HT1080 (cell line): ENCODE results near the gene VSTM2B. TPM values are rescaled to one million over a fixed set of nuclear protein-coding genes. Genes with fewer than 3 reads are reported as not detected.
"Not testable (repeated sequence)": the region's sequence is repeated elsewhere in the genome, so short reads cannot be mapped to it uniquely, and the experiment has no call there.

Experiments
- DNase-seq: peaks from one replicate; pipeline ENCODE4 v3.0.0-alpha.2; 2015; ENCODE audit warnings: low read depth
- polyA plus RNA-seq, 2 experiments: library from polyadenylated mRNA; depleted of rRNA; stranded (reverse); fragments of >200 nt; gene quantifications; 2 replicates each; pipeline ENCODE4 v1.2.3, GENCODE V29; 2015
- total RNA-seq: library from RNA; depleted of rRNA; stranded (reverse); fragments of >200 nt; shearing (Covaris generic); gene quantifications from 2 replicates; pipeline ENCODE4 v1.2.3, GENCODE V29; 2014; rRNA removed

VSTM2B gene
- total RNA-seq, result not detected in 2 replicates
- not detected in 2 replicates for polyA plus RNA-seq (2015; cell fraction: cytosol; rRNA removed)
- polyA plus RNA-seq (2015; cell fraction: nucleus; rRNA removed), result not detected in 2 replicates

GRCh38 chr19:29525901-29526729, at the start of gene VSTM2B:
Gene VSTM2B, plus strand, starts transcription at chr19:29525994. Its CDS starts 590 bp downstream, at chr19:29526584.
- no peak for DNase-seq

DNA sequence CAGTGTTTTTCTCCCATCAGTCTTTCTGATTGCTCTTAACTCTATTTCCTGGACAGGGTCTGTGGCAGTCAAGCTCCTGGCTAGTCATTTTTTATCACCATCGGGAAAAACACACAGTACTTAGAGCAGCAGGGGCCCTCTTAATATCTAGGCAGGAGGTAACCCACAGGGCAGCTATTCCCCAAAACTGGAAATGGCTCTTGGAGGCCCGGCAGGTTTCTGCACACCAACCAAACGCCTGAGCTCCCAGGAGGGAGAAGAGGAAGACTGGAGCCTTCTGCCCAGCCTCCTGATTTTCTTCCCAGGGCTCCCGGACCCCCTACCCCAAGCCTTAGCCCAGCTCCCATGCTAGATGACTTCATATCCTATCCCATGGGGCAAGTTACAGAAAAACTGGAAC, 49.3 kb upstream of the VSTM2B start:
- no peak for DNase-seq

- DNase-seq, result no peak
Measured at GRCh38 chr19:29477831-29478577, 47.8 kb upstream of the VSTM2B start.

DNA sequence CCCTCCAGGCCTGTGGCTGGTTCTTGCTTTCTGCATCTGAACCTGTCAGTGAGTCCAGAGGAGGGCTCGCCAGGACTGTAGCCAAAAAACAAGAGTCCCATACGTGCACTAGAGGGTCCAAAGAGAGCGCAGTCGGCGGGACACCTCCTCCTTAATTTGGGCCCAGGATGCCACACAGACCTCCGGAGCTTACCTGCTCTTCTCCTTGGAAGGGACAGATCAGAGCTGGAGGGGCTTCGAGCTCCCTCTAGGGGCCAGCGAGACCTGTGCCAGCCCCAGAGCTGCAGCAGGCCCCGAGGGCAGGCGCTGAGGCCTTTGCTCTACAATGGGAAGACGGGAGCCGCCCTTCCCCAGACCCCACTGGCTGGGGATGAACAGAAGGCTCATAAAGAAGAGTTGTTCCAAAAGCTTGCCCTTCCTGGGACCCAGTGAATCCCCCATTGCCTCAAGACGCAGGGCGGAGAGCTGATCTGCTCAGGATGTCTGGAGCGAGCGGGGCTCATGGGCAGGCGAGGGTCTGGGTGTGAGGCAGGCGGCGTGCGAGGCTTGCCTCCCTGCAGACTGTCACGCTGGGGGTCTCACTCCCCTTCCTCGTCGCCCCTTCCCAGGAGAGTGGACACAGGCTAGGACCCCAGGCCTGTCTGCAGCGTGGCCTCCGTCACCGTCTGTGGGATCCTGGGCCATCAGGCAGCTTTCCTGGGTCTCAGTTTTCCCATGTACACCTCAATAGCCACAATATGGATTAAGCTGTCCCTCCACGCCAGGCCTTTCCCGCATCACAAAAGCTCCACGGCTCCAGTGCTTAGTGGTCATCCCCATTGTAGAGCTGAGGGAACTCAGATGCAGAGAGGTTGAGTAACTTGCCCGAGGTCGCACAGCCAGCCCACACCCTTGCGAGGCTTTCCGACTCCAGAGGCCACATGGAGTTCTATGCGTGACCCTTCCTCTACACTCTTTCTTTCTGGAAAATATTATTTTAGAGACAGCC, 46.9 kb upstream of the VSTM2B start:
- peak; percentile 35 for DNase-seq

DNA sequence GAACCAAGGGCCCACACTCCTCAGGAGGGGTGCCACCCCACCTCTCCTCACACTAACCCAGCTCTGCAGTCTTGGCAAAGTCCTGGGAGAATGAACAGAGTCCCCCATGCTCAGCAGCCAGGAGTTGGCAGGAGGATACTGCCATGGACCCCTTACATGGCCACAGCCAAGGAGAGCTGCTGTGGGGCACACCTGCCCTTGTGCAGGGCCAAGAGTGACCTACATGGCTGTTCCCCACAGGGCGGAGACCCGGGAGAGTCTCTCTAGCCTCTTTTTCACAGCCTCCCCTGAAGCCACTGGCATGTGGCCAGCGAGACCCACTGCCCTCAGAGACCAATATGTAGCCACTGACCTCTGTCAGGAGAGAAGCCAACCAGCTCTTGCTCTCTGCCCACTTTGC, 45.9 kb upstream of the VSTM2B start:
- DNase-seq, result no peak

DNA sequence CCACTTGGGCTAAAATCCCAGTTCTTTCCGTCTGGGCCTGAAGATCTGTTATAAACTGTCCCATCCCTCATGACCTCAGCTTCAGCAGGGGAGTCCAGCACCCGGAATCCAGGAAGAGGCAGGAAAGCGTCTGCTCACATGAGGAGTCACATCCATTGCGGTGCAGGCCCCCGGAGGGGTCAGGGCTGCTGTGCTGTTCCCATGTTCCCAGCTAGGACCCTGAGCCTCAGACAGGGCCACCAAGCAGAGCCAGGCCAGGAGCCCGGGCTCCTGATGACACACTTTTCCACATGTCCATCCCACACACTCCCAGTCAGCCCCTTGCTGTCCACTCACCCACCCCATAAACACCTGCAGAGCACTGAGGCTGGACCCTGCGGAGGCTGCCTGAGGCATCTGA, 45.3 kb upstream of the VSTM2B start:
- DNase-seq, result no peak

GRCh38 chr19:29482855-29483640, 42.7 kb upstream of the VSTM2B start:
- no peak for DNase-seq

- DNase-seq, result no peak
Measured at GRCh38 chr19:29483641-29483920, 42.2 kb upstream of the VSTM2B start.

- DNase-seq, result no peak
Measured at GRCh38 chr19:29483944-29484581, 41.7 kb upstream of the VSTM2B start.

- DNase-seq, result no peak
Measured at GRCh38 chr19:29484876-29485275, 40.9 kb upstream of the VSTM2B start.

DNA sequence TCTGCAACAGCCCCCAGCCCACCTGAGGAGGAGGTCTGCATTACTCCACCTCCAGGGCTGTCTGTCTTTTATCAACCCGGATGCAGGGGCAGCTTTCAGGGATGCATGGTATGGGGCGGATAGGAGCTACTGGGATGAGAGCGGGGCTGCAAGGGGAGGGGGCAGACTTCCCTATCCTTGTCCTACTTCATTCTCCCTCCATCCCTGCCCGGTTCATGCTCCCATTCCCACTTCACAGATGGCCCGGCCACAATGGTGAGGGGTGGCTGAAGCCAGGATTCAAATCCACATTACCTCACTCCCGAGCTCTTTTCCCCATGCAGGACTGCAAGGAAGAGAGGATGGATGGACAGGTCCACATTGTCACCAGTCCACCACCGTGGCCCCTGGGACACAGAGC, 40.5 kb upstream of the VSTM2B start:
- no peak for DNase-seq

DNA sequence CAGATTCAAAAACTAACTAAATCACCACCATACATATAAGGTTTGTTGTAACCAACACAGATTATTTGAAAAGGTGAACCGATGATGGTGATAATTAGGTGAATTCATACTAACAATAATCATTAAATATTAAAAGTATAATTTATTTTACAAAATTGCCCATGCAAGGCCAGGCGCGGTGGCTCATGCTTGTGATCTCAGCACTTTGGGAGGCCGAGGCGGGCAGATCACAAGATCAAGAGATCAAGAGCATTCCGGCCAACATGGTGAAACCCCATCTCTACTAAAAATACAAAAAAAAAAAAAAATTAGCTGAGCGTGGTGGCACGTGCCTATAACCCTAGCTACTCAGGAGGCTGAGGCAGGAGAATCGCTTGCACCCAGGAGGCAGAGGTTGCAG, 38.8 kb upstream of the VSTM2B start:
- DNase-seq, result not testable (repeated sequence)

DNA sequence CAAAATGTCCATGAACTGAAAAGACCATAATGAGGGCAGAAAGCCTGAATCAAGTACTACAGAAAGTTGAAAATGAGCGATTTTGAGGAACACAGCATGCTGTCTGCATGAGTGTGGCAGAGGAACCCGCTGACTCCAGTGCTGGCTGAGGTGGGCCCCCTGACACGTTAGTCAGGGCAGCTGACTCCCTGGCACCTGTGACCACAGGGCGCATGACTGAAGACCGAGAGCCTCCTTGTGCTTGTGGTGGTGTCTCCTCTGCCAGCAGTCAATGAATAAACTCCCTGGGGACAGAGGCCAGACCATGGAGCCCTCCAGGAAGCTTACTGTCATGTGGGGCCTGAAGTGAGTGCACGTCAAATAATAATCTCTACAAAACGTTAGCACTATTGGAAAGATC, 38.4 kb upstream of the VSTM2B start:
- DNase-seq, result no peak

- DNase-seq, result no peak
Measured at GRCh38 chr19:29488316-29488715, 37.5 kb upstream of the VSTM2B start.

DNA sequence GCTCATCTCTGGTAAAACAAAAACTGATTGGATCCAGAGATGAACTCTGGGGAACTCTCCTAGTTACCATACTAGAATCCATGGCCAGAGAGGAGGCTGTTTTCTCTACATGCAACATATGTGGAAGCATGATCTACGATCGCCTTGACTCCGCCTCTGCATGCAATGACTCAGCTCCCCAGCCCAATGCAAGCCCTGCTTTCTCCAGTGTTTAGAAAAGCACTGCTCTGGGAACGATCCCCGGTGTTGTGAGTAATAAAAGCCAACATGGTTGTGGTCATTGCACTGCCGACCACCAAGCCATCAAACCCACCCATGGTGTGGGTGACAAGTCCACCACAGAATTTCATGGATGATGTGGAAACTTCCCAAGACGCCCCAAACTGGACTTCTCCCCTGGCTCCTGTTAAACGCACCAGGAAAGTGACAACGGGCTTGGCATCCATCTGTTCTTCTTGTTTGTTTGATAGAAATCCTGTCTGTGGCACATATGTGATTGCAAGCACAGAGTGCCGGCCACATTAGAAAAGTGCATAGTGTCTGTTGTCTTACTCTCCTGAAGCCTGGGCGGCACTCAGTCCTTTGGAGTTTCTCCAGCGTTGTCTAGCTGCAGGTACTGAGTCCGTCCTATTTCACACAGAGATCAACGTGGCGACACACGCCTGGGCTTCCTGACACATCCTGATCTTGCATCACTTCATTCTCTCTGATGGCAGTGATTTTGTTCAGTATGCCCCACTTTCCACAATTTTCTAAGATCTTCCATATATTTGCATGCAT, 36.4 kb upstream of the VSTM2B start:
- DNase-seq, result no peak

DNA sequence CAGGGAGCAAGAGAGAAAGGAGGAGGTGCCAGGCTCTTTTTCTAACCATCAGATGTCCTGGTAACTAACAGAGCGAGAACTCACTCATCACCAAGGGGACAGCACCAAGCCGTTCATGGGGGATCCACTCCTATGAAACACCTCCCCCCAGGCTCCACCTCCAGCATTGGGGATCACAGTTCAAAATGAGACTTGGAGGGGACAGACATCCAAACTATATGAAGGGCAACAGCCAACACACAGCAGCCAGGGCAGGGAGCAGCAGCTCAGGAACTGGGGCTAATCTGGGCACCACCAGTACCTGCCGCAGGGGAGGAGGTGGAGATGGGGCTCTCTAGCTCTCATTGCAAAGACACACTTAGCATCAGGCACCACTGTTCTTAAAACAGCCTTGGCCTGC, 34.3 kb upstream of the VSTM2B start:
- no peak for DNase-seq

DNA sequence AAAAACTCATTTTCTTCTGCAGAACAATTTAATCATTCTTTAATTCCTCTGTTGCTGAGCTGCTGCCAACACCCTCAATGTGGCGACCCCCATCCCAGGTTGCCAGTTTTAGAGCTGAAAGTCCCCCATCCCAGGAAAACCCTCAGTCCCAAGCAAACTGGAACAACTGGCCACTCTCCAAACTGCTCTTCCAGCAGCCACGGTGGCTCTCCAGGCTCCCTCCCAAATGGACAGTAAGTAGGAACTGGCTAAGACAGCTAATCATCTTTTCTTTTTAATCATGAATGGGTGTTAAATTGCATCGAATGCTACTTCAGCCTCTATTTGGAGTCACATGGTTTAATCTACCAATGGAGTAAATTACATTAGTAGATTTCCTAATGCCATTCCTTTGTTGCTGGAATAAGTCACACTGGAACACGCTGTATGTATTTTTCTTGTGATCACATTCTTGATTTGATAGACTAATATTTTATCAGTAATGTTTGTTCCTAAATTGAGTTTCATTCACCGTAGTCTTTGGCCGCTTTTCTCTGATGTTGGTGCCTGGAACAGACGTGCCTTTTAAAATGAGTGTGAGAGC, 33.7 kb upstream of the VSTM2B start:
- no peak for DNase-seq

- no peak for DNase-seq
Measured at GRCh38 chr19:29492769-29493168, 33.0 kb upstream of the VSTM2B start.

DNA sequence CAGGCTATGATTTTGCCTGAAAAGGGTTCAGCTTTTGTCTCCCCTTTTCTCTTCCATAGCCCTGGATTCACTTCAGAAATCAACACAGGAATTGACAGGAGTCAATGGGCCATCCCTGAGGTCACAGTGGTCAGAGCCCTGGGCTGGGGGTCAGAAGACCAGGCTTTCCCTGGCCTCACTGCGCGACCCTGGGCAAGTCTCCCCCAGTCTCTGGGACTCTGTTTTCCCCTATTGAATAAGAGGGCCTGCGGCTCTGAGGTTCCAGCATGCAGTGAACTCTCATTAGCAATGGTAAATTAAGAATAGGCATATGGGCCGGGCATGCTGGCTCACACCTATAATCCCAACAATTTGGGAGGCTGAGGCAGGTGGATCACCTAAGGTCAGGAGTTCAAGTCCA, 30.7 kb upstream of the VSTM2B start:
- DNase-seq, result no peak
